OCI-LY1 (cell line): ENCODE data around the gene CFAP20DC.

Source experiments
- CTCF ChIP-seq: fragments of 200-600 bp; sonication (generic), shearing (Covaris generic); IDR thresholded peaks from 2 replicates; pipeline ENCODE4 v1.5.1; 2017; ENCODE audit warnings: mild to moderate bottlenecking, antibody characterized with exemption, low read length, moderate library complexity, mixed read lengths
- EZH2 ChIP-seq: fragments of 200-600 bp; sonication (generic), shearing (Covaris generic); IDR thresholded peaks from 2 replicates; pipeline ENCODE4 v1.8.0; 2017; ENCODE audit warnings: borderline replicate concordance, mixed run types, mild to moderate bottlenecking, antibody characterized with exemption, low read length, moderate library complexity, mixed read lengths

DNA sequence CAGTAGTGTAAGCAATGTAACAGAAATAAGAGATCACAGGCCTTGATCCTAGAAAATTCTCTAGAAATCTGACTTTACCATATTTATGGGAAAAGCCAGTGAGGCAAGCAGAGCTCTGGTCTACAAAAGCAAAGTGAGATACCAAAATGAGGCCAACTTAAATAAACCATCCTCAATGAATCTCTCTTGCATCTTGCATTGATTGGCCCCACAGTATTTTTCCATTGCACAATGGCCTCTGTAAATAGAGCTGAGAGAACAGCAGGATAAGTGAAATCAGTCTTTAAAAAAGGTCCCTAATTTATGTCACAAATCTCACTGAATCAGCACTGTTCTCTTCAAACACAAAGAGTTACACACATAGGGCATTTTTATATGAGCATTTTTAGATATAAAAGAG lies 8.9 kb downstream of the CFAP20DC start:
- TF ChIP-seq CTCF (no peak), EZH2 (no peak)
